ENCODE results near the gene IFNLR1. TPM values are rescaled to one million over a fixed set of nuclear protein-coding genes. Genes with fewer than 3 reads are reported as not detected.

The IFNLR1 gene
- total RNA-seq, 1 experiment from 2014 or later: 9.6 TPM

DNA sequence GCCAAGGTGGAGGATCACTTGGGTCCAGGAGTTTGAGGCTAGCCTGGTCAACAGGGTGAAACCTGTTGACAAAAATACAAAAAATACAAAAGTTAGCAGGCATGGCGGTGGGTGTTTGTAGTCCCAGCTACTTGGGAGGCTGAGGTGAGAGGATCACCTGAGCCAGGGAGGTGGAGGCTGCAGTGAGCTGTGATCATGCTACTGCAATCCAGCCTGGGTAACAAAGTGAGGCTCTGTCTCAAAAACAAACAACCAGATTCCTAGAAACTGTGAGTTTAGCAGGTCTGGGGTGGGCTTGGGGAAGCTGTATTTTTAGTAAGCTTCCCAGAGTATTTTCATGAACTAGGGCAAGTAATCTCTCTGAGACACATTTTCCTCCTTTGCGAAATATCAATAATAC is 70.0 kb downstream of the IFNLR1 start:
- no peak overlapping the region for H4K5ac ChIP-seq (ENCODE audit: insufficient read length, low read depth, low read length)
- H2AFZ ChIP-seq (ENCODE audit: low read length): no peak overlapping the region
- no peaks in the 10 kb centered on the region for H3K79me2 ChIP-seq (ENCODE audit: insufficient read depth, low read length)
- no peak overlapping the region for H3K4ac ChIP-seq (ENCODE audit: low read depth, low read length)
- H3K14ac ChIP-seq (ENCODE audit: insufficient read depth, low read length): no peak overlapping the region
- H3K56ac ChIP-seq (ENCODE audit: insufficient read length, low read depth, low read length): no peak overlapping the region
- no peak overlapping the region for H3K4me2 ChIP-seq (ENCODE audit: insufficient read depth, insufficient read length, low read length)
- no peak overlapping the region for H3K18ac ChIP-seq (ENCODE audit: insufficient read length, low read depth, low read length)
- no peak overlapping the region for H3K23ac ChIP-seq (ENCODE audit: insufficient read length, low read depth, low read length)
- Mint-ChIP-seq H3K4me3 (no peak overlapping the region), H3K4me1 (peaks cover 31 to 34% of the 10 kb centered on the region in 2 experiments), H3K36me3 (ENCODE audit: insufficient read depth in 1 of 3, low read depth in 3 of 3) (no peaks in the 10 kb centered on the region), H3K27me3 (ENCODE audit: low read depth) (peaks cover 9% of the 10 kb centered on the region), H3K9me3 (no peaks in the 10 kb centered on the region), H3K27ac (no peak overlapping the region)
- H3K4me1 ChIP-seq (ENCODE audit: insufficient read depth, low read length): peaks cover 4% of the 10 kb centered on the region; the same call in 1 of the 2 replicates
- H3K9ac ChIP-seq (ENCODE audit: extremely low read depth, insufficient read length, low read length): no peak overlapping the region
- H3K27ac ChIP-seq (ENCODE audit: insufficient read length, low read depth, low read length): no peak overlapping the region
- no peak overlapping the region for H4K8ac ChIP-seq (replicated peaks; ENCODE audit: insufficient read length, low read depth, low read length)
- H3K23me2 ChIP-seq (ENCODE audit: insufficient read length, low read depth, low read length, poor library complexity, severe bottlenecking): no peaks in the 10 kb centered on the region
- H2BK120ac ChIP-seq (ENCODE audit: low read depth, low read length, poor library complexity, severe bottlenecking): no peak overlapping the region
- no CpG with 5 or more reads among the region's 2 CpGs for WGBS (ENCODE audit: extremely low coverage, insufficient read length, low lambda C conversion rate)
- no peaks in the 10 kb centered on the region for H3K27me3 ChIP-seq (ENCODE audit: insufficient read depth, low read length)
- no peak overlapping the region for H2BK15ac ChIP-seq (ENCODE audit: low read depth, low read length)
- H2AK5ac ChIP-seq (ENCODE audit: insufficient read length, low read length): no peak overlapping the region
- no peak overlapping the region for H2BK5ac ChIP-seq (ENCODE audit: insufficient read length, low read length)
- no peaks in the 10 kb centered on the region for H3K9me3 ChIP-seq (ENCODE audit: control insufficient read depth, low read depth, low read length)
- TF ChIP-seq CTCF (conservative IDR thresholded peaks at IDR 0.05): no peak
- no peak overlapping the region for H2BK12ac ChIP-seq (ENCODE audit: insufficient read length, low read depth, low read length)
- H4K91ac ChIP-seq (ENCODE audit: insufficient read length, low read depth, low read length): no peak overlapping the region
- no peak for DNase-seq
- no peaks in the 10 kb centered on the region for H3K79me1 ChIP-seq (ENCODE audit: insufficient read depth, low read depth, low read length, poor library complexity, severe bottlenecking)
- no peak overlapping the region for H2BK20ac ChIP-seq (ENCODE audit: low read depth, low read length, poor library complexity, severe bottlenecking)
- no peak overlapping the region for H3T11ph ChIP-seq (ENCODE audit: low read length)
- no peaks in the 10 kb centered on the region for H4K20me1 ChIP-seq (ENCODE audit: control insufficient read depth, insufficient read depth, insufficient read length)

Data from H9 (cell line).